A673 (cell line): Measurements from ENCODE around the gene PRKCH. TPM values are rescaled to one million over a fixed set of nuclear protein-coding genes. Genes with fewer than 3 reads are reported as not detected.
A peak's percentile ranks its signal among the peaks of the same experiment; 100 is the strongest.

ENCODE experiments used
- BruUV-seq: library from RNA; stranded (reverse); fragments of 400-500 nt; replicated peaks from 2 replicates; lab custom pipeline; 2021; lab: Mats Ljungman, UMichigan
- CTCF ChIA-PET: fragments of 300-600 bp; sonication (Branson Sonifier 250); formaldehyde crosslinking; loops from one replicate; lab custom pipeline; 2022; ENCODE audit warnings: antibody characterized with exemption; lab: Charles Lee
- POLR2A ChIA-PET: fragments of 300-600 bp; sonication (Branson Sonifier 250); formaldehyde crosslinking; loops from one replicate; lab custom pipeline; 2022; ENCODE audit warnings: antibody characterized with exemption; ENCODE audit not compliant: low non-redundant PET; lab: Charles Lee
- DNase-seq: peaks from one replicate; pipeline ENCODE4 v3.0.0-alpha.2; 2015; ENCODE audit warnings: low spot score
- H3K27ac ChIP-seq: fragments of 200-600 bp; sonication (generic); 2 replicates; pipeline ENCODE4 v1.5.1; 2016; ENCODE audit warnings: mixed run types, low read depth, mild to moderate bottlenecking, mixed read lengths, antibody characterized with exemption, low read length; ENCODE audit not compliant: poor library complexity, severe bottlenecking
- H3K27me3 ChIP-seq: fragments of 200-600 bp; sonication (generic); replicated peaks from 2 replicates; pipeline ENCODE4 v1.6.1; 2017; ENCODE audit warnings: mixed run types, low read depth, mild to moderate bottlenecking, mixed read lengths, antibody characterized with exemption, low read length; ENCODE audit not compliant: insufficient read depth, poor library complexity
- H3K36me3 ChIP-seq: fragments of 200-600 bp; sonication (generic); 2 replicates; pipeline ENCODE4 v1.6.1; 2016; ENCODE audit warnings: mixed run types, mild to moderate bottlenecking, mixed read lengths, antibody characterized with exemption, low read length; ENCODE audit not compliant: insufficient read depth, poor library complexity, severe bottlenecking
- H3K4me1 ChIP-seq: fragments of 200-600 bp; sonication (generic); 2 replicates; pipeline ENCODE4 v1.6.1; 2017; ENCODE audit warnings: mixed run types, mild to moderate bottlenecking, mixed read lengths, antibody characterized with exemption, low read length; ENCODE audit not compliant: insufficient read depth, poor library complexity, severe bottlenecking
- H3K4me3 ChIP-seq: fragments of 200-600 bp; sonication (generic); 2 replicates; pipeline ENCODE4 v1.5.1; 2016; ENCODE audit warnings: low read depth, mixed run types, mild to moderate bottlenecking, mixed read lengths, low read length; ENCODE audit not compliant: poor library complexity, severe bottlenecking
- H3K9me3 ChIP-seq: fragments of 200-600 bp; sonication (generic); 2 replicates; pipeline ENCODE4 v1.6.1; 2016; ENCODE audit warnings: mixed run types, low read depth, mild to moderate bottlenecking, mixed read lengths, antibody characterized with exemption, low read length; ENCODE audit not compliant: poor library complexity, severe bottlenecking
- CTCF ChIP-seq: fragments of 300-800, 200-600 bp; sonication (generic); conservative IDR thresholded peaks from 2 replicates; pipeline ENCODE4 v1.5.1; 2017; ENCODE audit warnings: low read depth, mild to moderate bottlenecking, antibody characterized with exemption, low read length, moderate library complexity, mixed read lengths
- EZH2 ChIP-seq: fragments of 200-600 bp; sonication (generic); IDR thresholded peaks from 2 replicates; pipeline ENCODE4 v1.6.1; 2017; ENCODE audit warnings: borderline replicate concordance, low read depth, mild to moderate bottlenecking, mixed read lengths, antibody characterized with exemption, low read length; ENCODE audit not compliant: poor library complexity, severe bottlenecking
- intact Hi-C: fragments of 100-400 bp; cut with micrococcal nuclease; formaldehyde crosslinking; loops from one replicate; pipeline ENCODE4 v1.10.0; 2022; ENCODE audit not compliant: unreplicated experiment
- total RNA-seq: library from RNA; stranded (reverse); gene quantifications from 2 replicates; pipeline ENCODE4 v1.2.3, GENCODE V29; 2021

Gene PRKCH
- total RNA-seq, 1 experiment from 2014 or later: 1.8 TPM

- no peak overlapping the region for H3K4me3 ChIP-seq
- CTCF ChIA-PET: interaction anchor here (1.0 kb wide), 1 partner anchor 378 kb away, joined by 3 read pairs; no protein-coding TSS in a partner anchor
- no peaks in the 10 kb centered on the region for H3K9me3 ChIP-seq
- intact Hi-C loops: loop anchor here (2.0 kb wide), 1 partner anchor 665 kb away; no protein-coding TSS in a partner anchor
- H3K4me1 ChIP-seq: peaks cover 14% of the 10 kb centered on the region
- no peak overlapping the region for H3K27ac ChIP-seq
- no peak for DNase-seq
- BruUV-seq: no TSS peak
- H3K36me3 ChIP-seq: no peaks in the 10 kb centered on the region
- no peak for TF ChIP-seq CTCF
- TF ChIP-seq EZH2: no peak
- POLR2A ChIA-PET: no interaction called here
- H3K27me3 ChIP-seq: no peaks in the 10 kb centered on the region
These were observed 138.7 kb downstream of the PRKCH start for GRCh38 chr14:61460063-61460462.

GRCh38 chr14:61460718-61461611, 139.6 kb downstream of the PRKCH start:
- DNase-seq: no peak
- Histone ChIP-seq H3K4me3 (no peak overlapping the region), H3K4me1 (peaks cover 14% of the 10 kb centered on the region), H3K36me3 (no peaks in the 10 kb centered on the region), H3K9me3 (no peaks in the 10 kb centered on the region), H3K27ac (no peak overlapping the region), H3K27me3 (no peaks in the 10 kb centered on the region)
- ChIA-PET POLR2A (no interaction called here), CTCF (interaction anchor here (0.6 to 1.0 kb wide), 3 partner anchors 59 to 377 kb away, joined by 3 to 4 read pairs (median 3); no protein-coding TSS in a partner anchor)
- no TSS peak for BruUV-seq
- TF ChIP-seq CTCF: no peak
- no peak for TF ChIP-seq EZH2
- intact Hi-C loops: loop anchor here (1.0 to 2.0 kb wide), 2 partner anchors 376 to 664 kb away; no protein-coding TSS in a partner anchor

GRCh38 chr14:61461808-61462275, 140.5 kb downstream of the PRKCH start:
- peak; percentile 76 for TF ChIP-seq CTCF
- no peak for TF ChIP-seq EZH2
- Histone ChIP-seq H3K9me3 (no peaks in the 10 kb centered on the region), H3K36me3 (no peaks in the 10 kb centered on the region), H3K4me3 (no peak overlapping the region), H3K27ac (no peak overlapping the region), H3K4me1 (peaks cover 14% of the 10 kb centered on the region), H3K27me3 (no peaks in the 10 kb centered on the region)
- DNase-seq: peak; percentile 80
- ChIA-PET CTCF (no interaction called here), POLR2A (no interaction called here)
- intact Hi-C loops: loop anchor here (1.0 to 2.0 kb wide), 2 partner anchors 375 to 663 kb away; no protein-coding TSS in a partner anchor
- BruUV-seq: no TSS peak
